OCI-LY1 (cell line): Measurements from ENCODE around the gene LHCGR.

Experiments used
- EZH2 ChIP-seq: fragments of 200-600 bp; sonication (generic), shearing (Covaris generic); IDR thresholded peaks from 2 replicates; pipeline ENCODE4 v1.8.0; 2017; ENCODE audit warnings: borderline replicate concordance, mixed run types, mild to moderate bottlenecking, antibody characterized with exemption, low read length, moderate library complexity, mixed read lengths
- TF ChIP-seq, protein P1 (sequence below): fragments of 200-600 bp; sonication (generic), shearing (Covaris generic); IDR thresholded peaks from 2 replicates; pipeline ENCODE4 v1.5.1; 2017; ENCODE audit warnings: mild to moderate bottlenecking, antibody characterized with exemption, low read length, moderate library complexity, mixed read lengths

DNA sequence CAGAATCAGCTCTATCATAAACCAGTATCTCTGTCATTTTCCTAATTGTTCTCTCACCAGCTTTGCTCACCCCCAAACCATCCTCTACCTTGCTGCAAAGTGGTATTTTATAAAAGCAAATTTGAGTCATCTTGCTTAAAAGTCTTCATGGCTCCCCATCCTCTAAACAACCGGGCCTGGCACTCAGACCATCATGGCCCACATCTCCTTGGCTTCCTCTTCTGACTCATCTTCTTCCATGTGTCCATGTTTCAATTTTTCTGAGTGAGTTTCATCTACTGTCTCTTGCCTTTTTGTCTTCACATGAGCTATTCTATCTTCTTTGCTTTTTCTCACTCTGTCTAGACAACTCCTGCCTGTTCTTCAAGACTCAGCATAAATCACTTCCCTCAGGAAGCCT is 58.6 kb downstream of the LHCGR start:
- TF ChIP-seq, protein P1, sequence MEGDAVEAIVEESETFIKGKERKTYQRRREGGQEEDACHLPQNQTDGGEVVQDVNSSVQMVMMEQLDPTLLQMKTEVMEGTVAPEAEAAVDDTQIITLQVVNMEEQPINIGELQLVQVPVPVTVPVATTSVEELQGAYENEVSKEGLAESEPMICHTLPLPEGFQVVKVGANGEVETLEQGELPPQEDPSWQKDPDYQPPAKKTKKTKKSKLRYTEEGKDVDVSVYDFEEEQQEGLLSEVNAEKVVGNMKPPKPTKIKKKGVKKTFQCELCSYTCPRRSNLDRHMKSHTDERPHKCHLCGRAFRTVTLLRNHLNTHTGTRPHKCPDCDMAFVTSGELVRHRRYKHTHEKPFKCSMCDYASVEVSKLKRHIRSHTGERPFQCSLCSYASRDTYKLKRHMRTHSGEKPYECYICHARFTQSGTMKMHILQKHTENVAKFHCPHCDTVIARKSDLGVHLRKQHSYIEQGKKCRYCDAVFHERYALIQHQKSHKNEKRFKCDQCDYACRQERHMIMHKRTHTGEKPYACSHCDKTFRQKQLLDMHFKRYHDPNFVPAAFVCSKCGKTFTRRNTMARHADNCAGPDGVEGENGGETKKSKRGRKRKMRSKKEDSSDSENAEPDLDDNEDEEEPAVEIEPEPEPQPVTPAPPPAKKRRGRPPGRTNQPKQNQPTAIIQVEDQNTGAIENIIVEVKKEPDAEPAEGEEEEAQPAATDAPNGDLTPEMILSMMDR, result no peak
- TF ChIP-seq EZH2, result no peak
